Caco-2 (cell line): Measurements from ENCODE around the gene FUOM. TPM values are rescaled to one million over a fixed set of nuclear protein-coding genes. Genes with fewer than 3 reads are reported as not detected.
"Not testable (repeated sequence)": the region's sequence is repeated elsewhere in the genome, so short reads cannot be mapped to it uniquely, and the experiment has no call there.

ENCODE experiments used
- BruUV-seq: library from RNA; stranded (reverse); fragments of 400-500 nt; replicated peaks from 2 replicates; lab custom pipeline; 2021; lab: Mats Ljungman, UMichigan
- CTCF ChIA-PET: fragments of 300-600 bp; sonication (Branson Sonifier 250); formaldehyde crosslinking; loops from one replicate; lab custom pipeline; 2022; ENCODE audit warnings: antibody characterized with exemption; lab: Charles Lee
- POLR2A ChIA-PET: fragments of 300-600 bp; sonication (Branson Sonifier 250); formaldehyde crosslinking; loops from one replicate; lab custom pipeline; 2022; ENCODE audit warnings: antibody characterized with exemption; lab: Charles Lee
- DNase-seq, 2 experiments: peaks; one replicate each; pipeline versions ENCODE4 v3.0.0 to v3.0.0-alpha.2; 2020 to 2022
- H3K27me3 ChIP-seq: replicated peaks from 2 replicates; pipeline ENCODE4 v1.6.0; 2011; ENCODE audit warnings: low read length; ENCODE audit not compliant: control insufficient read depth, insufficient read depth
- H3K36me3 ChIP-seq: 2 replicates; pipeline ENCODE4 v1.5.1; 2011; ENCODE audit warnings: low read length; ENCODE audit not compliant: control insufficient read depth, insufficient read depth
- H3K4me1 ChIP-seq: fragments of 250-450 bp; sonication (Bioruptor Pico); 2 replicates; pipeline ENCODE4 v1.5.1; 2020; ENCODE audit warnings: mild to moderate bottlenecking
- H3K4me3 ChIP-seq: 2 replicates; pipeline ENCODE4 v1.5.1; 2011; ENCODE audit warnings: low read depth, mild to moderate bottlenecking, control low read depth, low read length
- H3K9me3 ChIP-seq: fragments of 250-450 bp; sonication (Bioruptor Pico); 2 replicates; pipeline ENCODE4 v1.5.1; 2020; ENCODE audit warnings: mild to moderate bottlenecking, moderate library complexity
- H3K27ac Mint-ChIP-seq: one replicate; pipeline ENCODE4 v1.8.0; 2022; ENCODE audit warnings: mixed read lengths; ENCODE audit not compliant: unreplicated experiment
- H3K27me3 Mint-ChIP-seq: one replicate; pipeline ENCODE4 v1.8.0; 2022; ENCODE audit warnings: mixed read lengths; ENCODE audit not compliant: insufficient read depth, unreplicated experiment
- H3K36me3 Mint-ChIP-seq: one replicate; pipeline ENCODE4 v1.8.0; 2022; ENCODE audit warnings: mild to moderate bottlenecking, mixed read lengths; ENCODE audit not compliant: insufficient read depth, unreplicated experiment
- H3K4me1 Mint-ChIP-seq: one replicate; pipeline ENCODE4 v1.8.0; 2022; ENCODE audit warnings: low read depth, mixed read lengths; ENCODE audit not compliant: unreplicated experiment
- H3K4me3 Mint-ChIP-seq: one replicate; pipeline ENCODE4 v1.8.0; 2022; ENCODE audit warnings: mild to moderate bottlenecking, moderate library complexity, mixed read lengths; ENCODE audit not compliant: unreplicated experiment
- H3K9me3 Mint-ChIP-seq: one replicate; pipeline ENCODE4 v1.8.0; 2022; ENCODE audit warnings: mixed read lengths; ENCODE audit not compliant: unreplicated experiment
- CTCF ChIP-seq, 2 experiments: fragments of 200-600 bp in 1 of 2; IDR thresholded peaks; 1 replicate in 1 of 2; 2 replicates in 1 of 2; pipeline versions ENCODE4 v1.5.1 to v1.8.0; 2011 to 2022; ENCODE audit warnings: antibody characterized with exemption in 1 of 2, control low read depth in 1 of 2, inconsistent platforms in 1 of 2, low read depth in 1 of 2, low read length in 1 of 2, mild to moderate bottlenecking in 1 of 2, moderate library complexity in 1 of 2; ENCODE audit not compliant: insufficient read depth in 1 of 2, severe bottlenecking in 1 of 2, unreplicated experiment in 1 of 2
- intact Hi-C: fragments of 100-400 bp; cut with micrococcal nuclease; formaldehyde crosslinking; loops from one replicate; pipeline ENCODE4 v1.10.0; 2022; ENCODE audit not compliant: unreplicated experiment
- total RNA-seq: library from RNA; stranded (reverse); gene quantifications from 2 replicates; pipeline ENCODE4 v1.2.3, GENCODE V29; 2022

FUOM gene
- total RNA-seq, 1 experiment from 2014 or later: 119 TPM

- H3K27ac Mint-ChIP-seq: no peak overlapping the region
- H3K36me3 ChIP-seq: no peaks in the 10 kb centered on the region
- POLR2A ChIA-PET: no interaction called here
- H3K9me3 ChIP-seq: no peaks in the 10 kb centered on the region
- peak overlapping the region; percentile 97 for H3K4me3 ChIP-seq
- no peaks in the 10 kb centered on the region for H3K9me3 Mint-ChIP-seq
- H3K4me1 ChIP-seq: peaks cover 17% of the 10 kb centered on the region
- no peaks in the 10 kb centered on the region for H3K27me3 Mint-ChIP-seq
- peaks cover 6% of the 10 kb centered on the region for H3K36me3 Mint-ChIP-seq
- intact Hi-C loops: loop anchor here (5.0 kb wide), 1 partner anchor 70 kb away; the partner anchor contains the start of genes TUBGCP2 and ZNF511
- no TSS peak for BruUV-seq
- H3K4me3 Mint-ChIP-seq: peak overlapping the region; percentile 81
- TF ChIP-seq CTCF (IDR thresholded peaks at IDR 0.05; ENCODE audit: insufficient read depth in 1 of 2, low read depth in 1 of 2, low read length in 1 of 2, severe bottlenecking in 1 of 2, unreplicated experiment in 1 of 2): no peak
- no peaks in the 10 kb centered on the region for H3K27me3 ChIP-seq
- DNase-seq: no peak
- H3K4me1 Mint-ChIP-seq: no peaks in the 10 kb centered on the region
- CTCF ChIA-PET: interaction anchor here (1.1 kb wide), 1 partner anchor 48 kb away, joined by 3 read pairs; no protein-coding TSS in a partner anchor
Measured at GRCh38 chr10:133377025-133377817, 19.4 kb upstream of the FUOM start.

- H3K4me3 ChIP-seq, CTCF ChIA-PET, POLR2A ChIA-PET, DNase-seq, H3K9me3 Mint-ChIP-seq, H3K27me3 Mint-ChIP-seq, H3K9me3 ChIP-seq, H3K4me1 Mint-ChIP-seq, H3K27me3 ChIP-seq, H3K36me3 ChIP-seq, H3K36me3 Mint-ChIP-seq, H3K27ac Mint-ChIP-seq, BruUV-seq: not testable (repeated sequence)
- H3K4me3 Mint-ChIP-seq: peak overlapping the region; percentile 81
- intact Hi-C loops: loop anchor here (5.0 kb wide), 1 partner anchor 69 kb away; the partner anchor contains the start of genes TUBGCP2 and ZNF511
- H3K4me1 ChIP-seq: peaks cover 22% of the 10 kb centered on the region
Measured at GRCh38 chr10:133376183-133376582, 18.4 kb upstream of the FUOM start.

GRCh38 chr10:133375357-133376115 is 17.7 kb upstream of the FUOM start:
- no peak for DNase-seq
- H3K4me1 ChIP-seq: peaks cover 22% of the 10 kb centered on the region
- H3K27me3 ChIP-seq: no peaks in the 10 kb centered on the region
- ChIA-PET POLR2A (no interaction called here), CTCF (no interaction called here)
- no peaks in the 10 kb centered on the region; the same call in 1 of the 2 replicates for H3K36me3 ChIP-seq
- H3K27ac Mint-ChIP-seq: no peak overlapping the region
- H3K4me3 Mint-ChIP-seq: no peak overlapping the region
- intact Hi-C loops: loop anchor here (5.0 kb wide), 1 partner anchor 68 kb away; the partner anchor contains the start of genes TUBGCP2 and ZNF511
- BruUV-seq: no TSS peak
- no peak for TF ChIP-seq CTCF (IDR thresholded peaks at IDR 0.05; ENCODE audit: insufficient read depth in 1 of 2, low read depth in 1 of 2, low read length in 1 of 2, severe bottlenecking in 1 of 2, unreplicated experiment in 1 of 2)
- H3K36me3 Mint-ChIP-seq: peaks cover 15% of the 10 kb centered on the region
- no peaks in the 10 kb centered on the region for H3K9me3 Mint-ChIP-seq
- H3K27me3 Mint-ChIP-seq: no peaks in the 10 kb centered on the region
- no peaks in the 10 kb centered on the region for H3K9me3 ChIP-seq
- no peak overlapping the region for H3K4me3 ChIP-seq
- H3K4me1 Mint-ChIP-seq: no peaks in the 10 kb centered on the region
